GM12878 (cell line): ENCODE data around the gene SELENOS. TPM values are rescaled to one million over a fixed set of nuclear protein-coding genes. Genes with fewer than 3 reads are reported as not detected.

Experiments
- ATAC-seq: fragments of 200-7000 bp; cut with Tn5 transposase; 3 replicates; pipeline ENCODE4 v1.9.1; 2020; ENCODE audit warnings: mild to moderate bottlenecking, moderate library complexity
- BruUV-seq: library from RNA; stranded (reverse); fragments of 400-500 nt; replicated peaks from 2 replicates; lab custom pipeline; 2021; lab: Mats Ljungman, UMichigan
- CTCF ChIA-PET: fragments of 300-600 bp; sonication (Branson Sonifier 250); formaldehyde crosslinking; extraction: SDS; loops from one replicate; lab custom pipeline; 2021; ENCODE audit warnings: inconsistent platforms; lab: Yijun Ruan, JAX
- POLR2A ChIA-PET: fragments of 350-600 bp; formaldehyde crosslinking; extraction: SDS; loops from one replicate; lab custom pipeline; 2021; ENCODE audit warnings: inconsistent platforms; lab: Charles Lee
- RAD21 ChIA-PET: fragments of 300-600 bp; sonication (Branson Sonifier 250); formaldehyde crosslinking; loops from one replicate; lab custom pipeline; 2023; ENCODE audit warnings: antibody characterized with exemption; ENCODE audit not compliant: unreplicated experiment; lab: Charles Lee
- SMC1A ChIA-PET: fragments of 300-600 bp; sonication (Branson Sonifier 250); formaldehyde crosslinking; loops from one replicate; lab custom pipeline; 2023; ENCODE audit not compliant: unreplicated experiment, uncharacterized antibody; lab: Charles Lee
- DNase-seq: peaks from one replicate; pipeline ENCODE4 v3.0.0-alpha.2; 2011; ENCODE audit warnings: low read depth, low spot score
- FAIRE-seq: peaks from 3 replicates; lab custom pipeline; 2011; peaks lifted over from hg19 to GRCh38; lab: Jason Lieb, UNC
- H2AFZ ChIP-seq: 2 replicates; pipeline ENCODE4 v1.6.0; 2011; ENCODE audit warnings: low read depth, low read length, control low read depth; ENCODE audit not compliant: control insufficient read depth
- H3K27ac ChIP-seq: 2 replicates; pipeline ENCODE4 v1.5.1; 2011; ENCODE audit warnings: control low read depth; ENCODE audit not compliant: control insufficient read depth, insufficient read depth
- H3K27me3 ChIP-seq, 2 experiments: replicated peaks in 1 of 2; 2 replicates each; pipeline versions ENCODE4 v1.6.0 to v1.6.1; 2011; ENCODE audit warnings: low read length in 1 of 2; ENCODE audit not compliant: control insufficient read depth in 2 of 2, insufficient read depth in 2 of 2
- H3K36me3 ChIP-seq, 2 experiments: 2 replicates each; pipeline ENCODE4 v1.5.1; 2011; ENCODE audit warnings: low read length in 1 of 2; ENCODE audit not compliant: control insufficient read depth in 2 of 2, insufficient read depth in 2 of 2
- H3K4me1 ChIP-seq: 2 replicates; pipeline ENCODE4 v1.6.1; 2011; ENCODE audit warnings: mild to moderate bottlenecking, low read length, moderate library complexity, mixed read lengths; ENCODE audit not compliant: control insufficient read depth, insufficient read depth
- H3K4me2 ChIP-seq: 2 replicates; pipeline ENCODE4 v1.6.0; 2011; ENCODE audit warnings: control low read depth; ENCODE audit not compliant: control insufficient read depth, insufficient read depth
- H3K4me3 ChIP-seq: fragments of 200-600 bp; sonication (generic); 2 replicates; pipeline ENCODE4 v1.5.1; 2016
- H3K79me2 ChIP-seq: 2 replicates; pipeline ENCODE4 v1.6.0; 2011; ENCODE audit warnings: low read length; ENCODE audit not compliant: control insufficient read depth, insufficient read depth
- H3K9ac ChIP-seq: 2 replicates; pipeline ENCODE4 v1.8.0; 2011; ENCODE audit warnings: low read length, control low read depth, mixed read lengths; ENCODE audit not compliant: control insufficient read depth, insufficient read depth
- H3K9me3 ChIP-seq: replicated peaks from 3 replicates; pipeline ENCODE4 v1.5.1; 2011; ENCODE audit warnings: mild to moderate bottlenecking, low read length; ENCODE audit not compliant: control insufficient read depth, insufficient read depth
- H4K20me1 ChIP-seq: 2 replicates; pipeline ENCODE4 v1.6.0; 2011; ENCODE audit not compliant: control insufficient read depth, insufficient read depth
- CUX1 ChIP-seq: IDR thresholded peaks from 2 replicates; pipeline ENCODE4 v1.6.1; 2012; ENCODE audit warnings: improper control_type of control experiment, low read depth, low read length; ENCODE audit not compliant: insufficient replicate concordance
- IKZF2 ChIP-seq, 2 experiments: fragments of 450-650 bp; IDR thresholded peaks; 2 replicates each; pipeline ENCODE4 v1.6.1; 2017; ENCODE audit warnings: mild to moderate bottlenecking in 2 of 2, moderate library complexity in 2 of 2
- MLLT1 ChIP-seq: fragments of 450-650 bp; IDR thresholded peaks from 2 replicates; pipeline ENCODE4 v1.6.1; 2016; ENCODE audit warnings: mild to moderate bottlenecking
- MTA2 ChIP-seq: fragments of 450-650 bp; IDR thresholded peaks from 2 replicates; pipeline ENCODE4 v1.6.1; 2016; ENCODE audit warnings: low read depth, mild to moderate bottlenecking, moderate library complexity
- SMC3 ChIP-seq: IDR thresholded peaks from 2 replicates; pipeline ENCODE4 v1.6.1; 2011; ENCODE audit warnings: low read length, improper control_type of control experiment, borderline replicate concordance
- ZNF384 ChIP-seq: IDR thresholded peaks from 2 replicates; pipeline ENCODE4 v1.6.1; 2012; ENCODE audit warnings: low read depth, mild to moderate bottlenecking, low read length, improper control_type of control experiment, borderline replicate concordance
- WGBS: methylation state at CpG from one replicate; pipeline ENCODE4 v1.1.6; 2016; ENCODE audit warnings: low lambda C conversion rate; ENCODE audit not compliant: insufficient replicate concordance, insufficient coverage; ENCODE audit errors: missing lambda C conversion rate; 5-methylcytosine and 5-hydroxymethylcytosine counted together
- in situ Hi-C: fragments of 300-500 bp; cut with MboI; formaldehyde crosslinking; loops from 9 replicates; pipeline ENCODE4 v1.14.3; 2018; ENCODE audit warnings: mixed read lengths
- intact Hi-C: fragments of 100-400 bp; cut with micrococcal nuclease; formaldehyde crosslinking; loops from one replicate; pipeline ENCODE4 v1.14.2; 2022; ENCODE audit not compliant: unreplicated experiment
- polyA plus RNA-seq, 11 experiments: library from polyadenylated mRNA; depleted of rRNA in 4 of 11; unstranded in 6 of 11; stranded (reverse) in 5 of 11; fragments of >200 nt; fragmentation: Nextera tagmentation in 4 of 11; fragmentation: Illumina TruSeq in 1 of 11; extraction: Ambion mirVana in 4 of 11; extraction: Trizol in 1 of 11; gene quantifications; 1 replicate in 1 of 11; 2 replicates in 10 of 11; pipeline versions ENCODE4 v1.2.1 to v1.2.3, GENCODE V29; 2011 to 2016; ENCODE audit warnings: inconsistent platforms in 2 of 11, missing spikeins in 2 of 11, low read depth in 1 of 11
- total RNA-seq, 4 experiments: library from RNA; depleted of rRNA in 3 of 4; stranded (reverse); fragments of >200 nt in 3 of 4; fragmentation: Illumina TruSeq in 1 of 4; extraction: Trizol in 1 of 4; gene quantifications; 2 replicates each; pipeline versions ENCODE4 v1.2.1 to v1.2.3, GENCODE V29; 2013 to 2021

The SELENOS gene
- total and polyA plus RNA-seq, 10 of the 15 experiments (the other 5 are each of a cell fraction or from before 2014, with no cell fraction given) = 25.8 to 90.1 (median 37.3) TPM

GRCh38 chr15:101242999-101243336 lies 34.3 kb downstream of the SELENOS start:
- no peak for FAIRE-seq
- H3K27me3 ChIP-seq = no peaks in the 10 kb centered on the region
- H3K36me3 ChIP-seq = peaks cover 0 to 6% of the 10 kb centered on the region in 2 experiments; a peak in 1 of 4 replicates
- TF ChIP-seq ZNF384 (no peak), IKZF2 (IDR thresholded peaks at IDR 0.05) (peak in 1 of 2 experiments; percentile 0; a peak in 1 of 4 replicates), MLLT1 (no peak), MTA2 (peak; percentile 8; the same call in 1 of the 2 replicates), SMC3 (no peak), CUX1 (no peak)
- TF ChIP-seq, all 136 proteins: peak for 2
- Histone ChIP-seq H3K27ac (peak overlapping the region; percentile 69), H3K4me1 (peaks cover 43% of the 10 kb centered on the region), H3K9ac (no peak overlapping the region), H3K4me2 (peak overlapping the region; percentile 30), H3K79me2 (peaks cover 98% of the 10 kb centered on the region), H4K20me1 (no peaks in the 10 kb centered on the region; the same call in 1 of the 2 replicates), H2AFZ (no peak overlapping the region; the same call in 1 of the 2 replicates), H3K4me3 (peak overlapping the region; percentile 44), H3K9me3 (no peaks in the 10 kb centered on the region)
- ChIA-PET POLR2A (interaction anchor here (1.7 to 2.9 kb wide), 4 partner anchors 9 to 118 kb away, joined by 5 to 11 read pairs (median 8); partner anchors contain the start of gene CHSY1), SMC1A (interaction anchor here (0.7 to 10.3 kb wide), 15 partner anchors 9 to 407 kb away, joined by 3 to 119 read pairs (median 5); partner anchors contain the start of gene CHSY1), CTCF (interaction anchor here (0.6 to 4.5 kb wide), 10 partner anchors 9 to 153 kb away, joined by 3 to 34 read pairs (median 5); partner anchors contain the start of gene CHSY1), RAD21 (interaction anchor here (0.8 to 1.9 kb wide), 8 partner anchors 9 to 116 kb away, joined by 3 to 7 read pairs (median 4); partner anchors contain the start of gene CHSY1)
- DNase-seq (no peak), ATAC-seq (no peak)
- in situ Hi-C loops (no loop called here), intact Hi-C loops (loop anchor here (2.0 kb wide), 1 partner anchor 44 kb away; no protein-coding TSS in a partner anchor)
- BruUV-seq = no TSS peak
- 61% methylated on average over 6 of the region's 6 CpGs for WGBS
